ENCODE data around the gene ARHGAP15.

DNA sequence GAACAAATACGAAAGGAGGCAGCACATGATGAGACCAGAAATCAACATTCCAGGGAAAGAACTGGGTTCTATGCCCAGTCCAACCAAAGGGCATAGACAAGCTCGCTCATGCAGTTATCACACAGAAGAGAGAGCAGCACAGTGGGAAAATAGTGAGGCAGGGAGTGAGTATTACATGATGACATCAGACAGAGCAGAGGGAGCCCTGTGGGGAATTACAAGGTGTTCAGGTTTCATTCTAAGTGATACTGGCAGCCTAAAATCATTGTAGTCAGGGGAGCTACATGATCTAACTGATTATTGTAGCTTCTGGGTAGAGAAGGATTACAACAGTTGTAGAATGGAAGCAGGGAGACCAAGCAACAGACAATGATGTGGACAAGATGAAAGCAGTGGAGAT lies 658.5 kb downstream of the ARHGAP15 start:
- TF ChIP-seq, protein P1, sequence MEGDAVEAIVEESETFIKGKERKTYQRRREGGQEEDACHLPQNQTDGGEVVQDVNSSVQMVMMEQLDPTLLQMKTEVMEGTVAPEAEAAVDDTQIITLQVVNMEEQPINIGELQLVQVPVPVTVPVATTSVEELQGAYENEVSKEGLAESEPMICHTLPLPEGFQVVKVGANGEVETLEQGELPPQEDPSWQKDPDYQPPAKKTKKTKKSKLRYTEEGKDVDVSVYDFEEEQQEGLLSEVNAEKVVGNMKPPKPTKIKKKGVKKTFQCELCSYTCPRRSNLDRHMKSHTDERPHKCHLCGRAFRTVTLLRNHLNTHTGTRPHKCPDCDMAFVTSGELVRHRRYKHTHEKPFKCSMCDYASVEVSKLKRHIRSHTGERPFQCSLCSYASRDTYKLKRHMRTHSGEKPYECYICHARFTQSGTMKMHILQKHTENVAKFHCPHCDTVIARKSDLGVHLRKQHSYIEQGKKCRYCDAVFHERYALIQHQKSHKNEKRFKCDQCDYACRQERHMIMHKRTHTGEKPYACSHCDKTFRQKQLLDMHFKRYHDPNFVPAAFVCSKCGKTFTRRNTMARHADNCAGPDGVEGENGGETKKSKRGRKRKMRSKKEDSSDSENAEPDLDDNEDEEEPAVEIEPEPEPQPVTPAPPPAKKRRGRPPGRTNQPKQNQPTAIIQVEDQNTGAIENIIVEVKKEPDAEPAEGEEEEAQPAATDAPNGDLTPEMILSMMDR (IDR thresholded peaks at IDR 0.05; ENCODE audit: insufficient read depth, low read length), result no peak
- TF ChIP-seq, protein P2, sequence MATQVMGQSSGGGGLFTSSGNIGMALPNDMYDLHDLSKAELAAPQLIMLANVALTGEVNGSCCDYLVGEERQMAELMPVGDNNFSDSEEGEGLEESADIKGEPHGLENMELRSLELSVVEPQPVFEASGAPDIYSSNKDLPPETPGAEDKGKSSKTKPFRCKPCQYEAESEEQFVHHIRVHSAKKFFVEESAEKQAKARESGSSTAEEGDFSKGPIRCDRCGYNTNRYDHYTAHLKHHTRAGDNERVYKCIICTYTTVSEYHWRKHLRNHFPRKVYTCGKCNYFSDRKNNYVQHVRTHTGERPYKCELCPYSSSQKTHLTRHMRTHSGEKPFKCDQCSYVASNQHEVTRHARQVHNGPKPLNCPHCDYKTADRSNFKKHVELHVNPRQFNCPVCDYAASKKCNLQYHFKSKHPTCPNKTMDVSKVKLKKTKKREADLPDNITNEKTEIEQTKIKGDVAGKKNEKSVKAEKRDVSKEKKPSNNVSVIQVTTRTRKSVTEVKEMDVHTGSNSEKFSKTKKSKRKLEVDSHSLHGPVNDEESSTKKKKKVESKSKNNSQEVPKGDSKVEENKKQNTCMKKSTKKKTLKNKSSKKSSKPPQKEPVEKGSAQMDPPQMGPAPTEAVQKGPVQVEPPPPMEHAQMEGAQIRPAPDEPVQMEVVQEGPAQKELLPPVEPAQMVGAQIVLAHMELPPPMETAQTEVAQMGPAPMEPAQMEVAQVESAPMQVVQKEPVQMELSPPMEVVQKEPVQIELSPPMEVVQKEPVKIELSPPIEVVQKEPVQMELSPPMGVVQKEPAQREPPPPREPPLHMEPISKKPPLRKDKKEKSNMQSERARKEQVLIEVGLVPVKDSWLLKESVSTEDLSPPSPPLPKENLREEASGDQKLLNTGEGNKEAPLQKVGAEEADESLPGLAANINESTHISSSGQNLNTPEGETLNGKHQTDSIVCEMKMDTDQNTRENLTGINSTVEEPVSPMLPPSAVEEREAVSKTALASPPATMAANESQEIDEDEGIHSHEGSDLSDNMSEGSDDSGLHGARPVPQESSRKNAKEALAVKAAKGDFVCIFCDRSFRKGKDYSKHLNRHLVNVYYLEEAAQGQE (IDR thresholded peaks at IDR 0.05; ENCODE audit: insufficient replicate concordance, low read depth), result no peak
- no peak for TF ChIP-seq POLR2AphosphoS5 (IDR thresholded peaks at IDR 0.05; ENCODE audit: low read depth)
- no peak for TF ChIP-seq SPI1 (IDR thresholded peaks at IDR 0.05; ENCODE audit: borderline replicate concordance, low read depth)
- no peak for TF ChIP-seq GABPA (IDR thresholded peaks at IDR 0.05; ENCODE audit: low read depth)

All from HL-60 (cell line).